OCI-LY1 (cell line): Measurements from ENCODE around the gene PLAC9.
A peak's percentile ranks its signal among the peaks of the same experiment; 100 is the strongest.

Source experiments
- H2AFZ ChIP-seq: fragments of 200-600 bp; sonication (generic), shearing (Covaris generic); 2 replicates; pipeline ENCODE4 v1.6.0; 2014; ENCODE audit warnings: antibody characterized with exemption, mild to moderate bottlenecking, low read length
- H3F3A ChIP-seq: fragments of 200-600 bp; sonication (generic), shearing (Covaris generic); 2 replicates; pipeline ENCODE4 v1.6.0; 2014; ENCODE audit warnings: mild to moderate bottlenecking, antibody characterized with exemption, low read length, moderate library complexity; ENCODE audit not compliant: insufficient read depth
- H3K27ac ChIP-seq: fragments of 200-600 bp; sonication (generic); 2 replicates; pipeline ENCODE4 v1.5.1; 2014; ENCODE audit warnings: low read length, mixed run types, mild to moderate bottlenecking, low read depth; ENCODE audit not compliant: poor library complexity, severe bottlenecking
- H3K27me3 ChIP-seq: fragments of 200-600 bp; sonication (generic); 2 replicates; pipeline ENCODE4 v1.6.0; 2014; ENCODE audit warnings: antibody characterized with exemption, mild to moderate bottlenecking, low read length, moderate library complexity; ENCODE audit not compliant: insufficient read depth
- H3K36me3 ChIP-seq: fragments of 200-600 bp; sonication (generic); 2 replicates; pipeline ENCODE4 v1.6.1; 2014; ENCODE audit warnings: mild to moderate bottlenecking, antibody characterized with exemption, low read length, moderate library complexity, mixed read lengths; ENCODE audit not compliant: insufficient read depth
- H3K4me1 ChIP-seq: fragments of 200-600 bp; sonication (generic); 2 replicates; pipeline ENCODE4 v1.5.1; 2014; ENCODE audit warnings: mild to moderate bottlenecking, low read length, moderate library complexity; ENCODE audit not compliant: insufficient read depth, severe bottlenecking
- H3K4me2 ChIP-seq: fragments of 200-600 bp; sonication (generic), shearing (Covaris generic); 2 replicates; pipeline ENCODE4 v1.6.1; 2014; ENCODE audit warnings: low read length
- H3K4me3 ChIP-seq: fragments of 200-600 bp; sonication (generic); 2 replicates; pipeline ENCODE4 v1.5.1; 2014; ENCODE audit warnings: low read length, low read depth, mild to moderate bottlenecking, mixed read lengths; ENCODE audit not compliant: poor library complexity, severe bottlenecking
- H3K79me2 ChIP-seq: fragments of 200-600 bp; shearing (Covaris generic); 2 replicates; pipeline ENCODE4 v1.6.1; 2016; ENCODE audit warnings: mixed run types, low read length, mixed read lengths; ENCODE audit not compliant: insufficient read depth
- H3K9ac ChIP-seq: fragments of 200-600 bp; sonication (generic), shearing (Covaris generic); 2 replicates; pipeline ENCODE4 v1.6.1; 2014; ENCODE audit warnings: mild to moderate bottlenecking, low read length, mixed read lengths
- H3K9me2 ChIP-seq: fragments of 200-600 bp; sonication (generic), shearing (Covaris generic); 2 replicates; pipeline ENCODE4 v1.6.1; 2014; ENCODE audit warnings: low read depth, mild to moderate bottlenecking, low read length, mixed read lengths
- H3K9me3 ChIP-seq: fragments of 200-600 bp; shearing (Covaris generic); 2 replicates; pipeline ENCODE4 v1.6.1; 2014; ENCODE audit warnings: low read length, mixed read lengths
- H4K20me1 ChIP-seq: fragments of 200-600 bp; sonication (generic), shearing (Covaris generic); 2 replicates; pipeline ENCODE4 v1.6.0; 2016; ENCODE audit warnings: mild to moderate bottlenecking, low read length; ENCODE audit not compliant: insufficient read depth
- EZH2 ChIP-seq: fragments of 200-600 bp; sonication (generic), shearing (Covaris generic); IDR thresholded peaks from 2 replicates; pipeline ENCODE4 v1.8.0; 2017; ENCODE audit warnings: borderline replicate concordance, mixed run types, mild to moderate bottlenecking, antibody characterized with exemption, low read length, moderate library complexity, mixed read lengths
- TF ChIP-seq, protein P1 (sequence below): fragments of 200-600 bp; sonication (generic), shearing (Covaris generic); IDR thresholded peaks from 2 replicates; pipeline ENCODE4 v1.5.1; 2017; ENCODE audit warnings: mild to moderate bottlenecking, antibody characterized with exemption, low read length, moderate library complexity, mixed read lengths

PLAC9 gene

DNA sequence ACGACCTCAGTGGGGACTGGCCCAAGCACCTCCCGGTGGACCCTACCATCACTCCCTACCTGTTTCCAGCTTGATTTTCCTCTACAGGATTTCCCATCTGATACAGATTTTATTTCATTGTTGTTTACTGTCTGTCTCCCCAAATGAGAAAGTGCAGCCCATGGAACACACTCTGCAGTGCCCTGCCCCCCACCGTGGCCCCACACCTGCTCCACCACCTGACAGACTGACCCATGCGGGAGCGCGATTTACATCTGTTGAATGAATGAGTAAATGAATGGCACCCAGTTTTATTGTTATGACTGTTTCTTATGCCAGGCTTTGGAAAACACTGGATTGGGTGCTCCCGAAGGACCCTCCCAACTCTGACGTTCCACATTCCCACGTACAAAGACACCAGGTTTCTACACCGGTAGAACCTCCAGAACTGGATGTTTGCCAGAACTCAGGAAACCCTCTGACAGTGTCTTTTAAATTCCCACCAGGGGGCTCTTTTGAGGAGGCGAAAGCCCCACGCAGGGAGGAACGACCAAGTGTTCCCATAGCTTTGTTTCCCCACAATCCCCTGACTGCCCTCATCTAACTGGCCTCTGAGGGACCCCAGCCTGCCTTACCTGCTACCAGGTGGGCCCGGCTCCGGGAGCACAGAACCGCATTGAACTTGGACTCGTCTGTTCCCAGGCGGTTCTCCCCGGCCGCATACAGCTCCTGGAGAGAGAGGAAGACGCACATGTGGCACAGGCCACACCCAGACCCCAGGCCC, 29.0 kb downstream of the PLAC9 start:
- H3K27me3 ChIP-seq: no peaks in the 10 kb centered on the region
- TF ChIP-seq, protein P1, sequence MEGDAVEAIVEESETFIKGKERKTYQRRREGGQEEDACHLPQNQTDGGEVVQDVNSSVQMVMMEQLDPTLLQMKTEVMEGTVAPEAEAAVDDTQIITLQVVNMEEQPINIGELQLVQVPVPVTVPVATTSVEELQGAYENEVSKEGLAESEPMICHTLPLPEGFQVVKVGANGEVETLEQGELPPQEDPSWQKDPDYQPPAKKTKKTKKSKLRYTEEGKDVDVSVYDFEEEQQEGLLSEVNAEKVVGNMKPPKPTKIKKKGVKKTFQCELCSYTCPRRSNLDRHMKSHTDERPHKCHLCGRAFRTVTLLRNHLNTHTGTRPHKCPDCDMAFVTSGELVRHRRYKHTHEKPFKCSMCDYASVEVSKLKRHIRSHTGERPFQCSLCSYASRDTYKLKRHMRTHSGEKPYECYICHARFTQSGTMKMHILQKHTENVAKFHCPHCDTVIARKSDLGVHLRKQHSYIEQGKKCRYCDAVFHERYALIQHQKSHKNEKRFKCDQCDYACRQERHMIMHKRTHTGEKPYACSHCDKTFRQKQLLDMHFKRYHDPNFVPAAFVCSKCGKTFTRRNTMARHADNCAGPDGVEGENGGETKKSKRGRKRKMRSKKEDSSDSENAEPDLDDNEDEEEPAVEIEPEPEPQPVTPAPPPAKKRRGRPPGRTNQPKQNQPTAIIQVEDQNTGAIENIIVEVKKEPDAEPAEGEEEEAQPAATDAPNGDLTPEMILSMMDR: peak; percentile 39; the same call in 1 of the 2 replicates
- no peak for TF ChIP-seq EZH2
- H3K9ac ChIP-seq: no peak overlapping the region
- H3K4me3 ChIP-seq: no peak overlapping the region
- no peaks in the 10 kb centered on the region for H3K79me2 ChIP-seq
- no peaks in the 10 kb centered on the region for H3K9me2 ChIP-seq
- peaks cover 90% of the 10 kb centered on the region for H3K36me3 ChIP-seq
- no peaks in the 10 kb centered on the region for H4K20me1 ChIP-seq
- no peak overlapping the region for H3K4me2 ChIP-seq
- no peaks in the 10 kb centered on the region for H3K4me1 ChIP-seq
- no peaks in the 10 kb centered on the region for H3K9me3 ChIP-seq
- no peak overlapping the region for H2AFZ ChIP-seq
- H3K27ac ChIP-seq: no peak overlapping the region
- no peaks in the 10 kb centered on the region for H3F3A ChIP-seq

DNA sequence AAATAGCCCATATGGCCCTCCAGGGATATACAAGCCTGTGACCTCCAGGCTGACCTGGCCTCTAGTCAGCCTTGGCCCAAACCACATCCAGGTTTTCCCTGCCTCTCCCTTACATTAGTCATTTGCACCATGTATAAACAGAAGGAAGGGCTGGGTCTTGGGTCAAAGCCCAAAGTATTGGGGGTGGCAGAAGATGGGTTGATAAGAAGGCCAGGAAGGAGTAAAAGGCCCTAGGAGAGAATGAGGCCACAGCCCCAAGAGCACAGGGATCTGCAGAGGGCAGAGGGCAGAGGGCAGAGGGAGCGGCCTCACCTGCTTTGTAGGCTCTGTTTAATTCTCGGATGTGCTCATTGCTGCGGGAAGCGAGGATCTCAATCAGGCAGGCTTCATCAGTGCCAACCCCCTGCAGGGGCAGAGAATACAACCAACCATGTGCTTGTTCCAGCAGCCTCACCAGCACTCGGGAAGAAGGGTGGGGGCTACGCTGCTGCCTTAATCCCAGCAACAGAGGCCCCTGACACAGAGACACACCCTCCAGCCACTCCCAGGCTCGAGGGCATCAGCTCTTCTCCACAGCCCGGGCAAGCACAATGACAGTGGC, 31.3 kb downstream of the PLAC9 start:
- H3K79me2 ChIP-seq: no peaks in the 10 kb centered on the region
- H4K20me1 ChIP-seq: no peaks in the 10 kb centered on the region
- no peaks in the 10 kb centered on the region for H3K9me3 ChIP-seq
- no peaks in the 10 kb centered on the region for H3K9me2 ChIP-seq
- H3K27ac ChIP-seq: no peak overlapping the region
- TF ChIP-seq, protein P1: no peak
- TF ChIP-seq EZH2: no peak
- H3K4me1 ChIP-seq: no peaks in the 10 kb centered on the region
- no peaks in the 10 kb centered on the region for H3F3A ChIP-seq
- no peak overlapping the region for H3K4me3 ChIP-seq
- no peak overlapping the region for H3K4me2 ChIP-seq
- no peak overlapping the region for H2AFZ ChIP-seq
- no peaks in the 10 kb centered on the region for H3K27me3 ChIP-seq
- no peak overlapping the region for H3K9ac ChIP-seq
- peaks cover 67% of the 10 kb centered on the region for H3K36me3 ChIP-seq

DNA sequence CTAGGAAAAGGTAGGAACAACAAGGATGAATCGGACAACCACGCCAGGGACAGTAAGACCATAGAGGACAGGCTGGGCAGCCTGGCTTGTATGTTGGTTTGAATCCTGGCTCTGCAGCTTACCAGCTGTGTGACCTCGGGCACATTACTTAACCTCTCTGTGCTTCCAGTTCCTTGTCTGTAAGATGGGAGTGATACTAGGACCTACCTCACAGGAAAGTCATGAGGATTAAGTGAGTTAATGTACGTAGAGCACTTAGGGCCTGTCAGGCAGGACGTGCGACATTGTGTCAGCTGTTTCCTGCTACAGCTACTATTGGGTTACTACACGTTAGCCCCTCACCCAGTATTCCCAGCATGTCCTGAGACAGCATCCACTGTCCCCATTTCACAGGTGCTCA, 32.1 kb downstream of the PLAC9 start:
- Histone ChIP-seq H2AFZ (no peak overlapping the region), H3K27ac (no peak overlapping the region), H3K4me2 (no peak overlapping the region), H3K36me3 (peaks cover 59% of the 10 kb centered on the region), H3K9me3 (no peaks in the 10 kb centered on the region), H3K4me3 (no peak overlapping the region), H3K9ac (no peak overlapping the region), H3K4me1 (no peaks in the 10 kb centered on the region), H3K27me3 (no peaks in the 10 kb centered on the region), H4K20me1 (no peaks in the 10 kb centered on the region), H3K9me2 (no peaks in the 10 kb centered on the region), H3F3A (no peaks in the 10 kb centered on the region), H3K79me2 (no peaks in the 10 kb centered on the region)
- TF ChIP-seq, protein P1: no peak
- no peak for TF ChIP-seq EZH2
